ENCODE measurements around the gene EYS. TPM values are rescaled to one million over a fixed set of nuclear protein-coding genes. Genes with fewer than 3 reads are reported as not detected.

The EYS gene
- polyA plus RNA-seq, 1 experiment = not detected

DNA sequence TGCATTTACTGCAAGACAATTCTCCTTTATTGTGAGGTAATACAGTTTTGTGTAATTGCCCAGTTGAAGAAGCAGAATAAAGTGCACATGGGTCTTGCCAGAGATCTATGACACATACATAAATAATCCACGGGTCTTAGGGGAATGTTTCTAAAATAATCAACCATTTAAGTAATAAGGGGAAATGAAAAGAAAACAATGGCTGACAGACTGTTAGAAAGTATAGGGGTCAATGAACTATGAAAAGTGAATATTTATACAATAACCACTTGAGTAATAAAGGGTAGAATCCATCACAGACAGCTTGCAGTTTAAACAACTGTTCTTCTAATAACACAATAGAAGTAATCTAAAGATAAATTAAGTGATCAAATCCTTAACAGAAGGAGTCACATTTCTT lies 477.2 kb downstream of the EYS start:
- H3K27me3 ChIP-seq (ENCODE audit: control insufficient read depth, insufficient read depth, low read length) = no peaks in the 10 kb centered on the region
- no peaks in the 10 kb centered on the region for H3K36me3 ChIP-seq (ENCODE audit: control insufficient read depth, insufficient read depth, low read length)
- CTCF ChIA-PET = no interaction called here
- TF ChIP-seq, protein P1, sequence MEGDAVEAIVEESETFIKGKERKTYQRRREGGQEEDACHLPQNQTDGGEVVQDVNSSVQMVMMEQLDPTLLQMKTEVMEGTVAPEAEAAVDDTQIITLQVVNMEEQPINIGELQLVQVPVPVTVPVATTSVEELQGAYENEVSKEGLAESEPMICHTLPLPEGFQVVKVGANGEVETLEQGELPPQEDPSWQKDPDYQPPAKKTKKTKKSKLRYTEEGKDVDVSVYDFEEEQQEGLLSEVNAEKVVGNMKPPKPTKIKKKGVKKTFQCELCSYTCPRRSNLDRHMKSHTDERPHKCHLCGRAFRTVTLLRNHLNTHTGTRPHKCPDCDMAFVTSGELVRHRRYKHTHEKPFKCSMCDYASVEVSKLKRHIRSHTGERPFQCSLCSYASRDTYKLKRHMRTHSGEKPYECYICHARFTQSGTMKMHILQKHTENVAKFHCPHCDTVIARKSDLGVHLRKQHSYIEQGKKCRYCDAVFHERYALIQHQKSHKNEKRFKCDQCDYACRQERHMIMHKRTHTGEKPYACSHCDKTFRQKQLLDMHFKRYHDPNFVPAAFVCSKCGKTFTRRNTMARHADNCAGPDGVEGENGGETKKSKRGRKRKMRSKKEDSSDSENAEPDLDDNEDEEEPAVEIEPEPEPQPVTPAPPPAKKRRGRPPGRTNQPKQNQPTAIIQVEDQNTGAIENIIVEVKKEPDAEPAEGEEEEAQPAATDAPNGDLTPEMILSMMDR (IDR thresholded peaks at IDR 0.05; ENCODE audit: insufficient read depth, low read depth, low read length) = no peak
- no peak overlapping the region for H3K4me3 ChIP-seq (ENCODE audit: low read depth, low read length)
- no peak for DNase-seq (ENCODE audit: low read depth)
- POLR2A ChIA-PET = no interaction called here

DNA sequence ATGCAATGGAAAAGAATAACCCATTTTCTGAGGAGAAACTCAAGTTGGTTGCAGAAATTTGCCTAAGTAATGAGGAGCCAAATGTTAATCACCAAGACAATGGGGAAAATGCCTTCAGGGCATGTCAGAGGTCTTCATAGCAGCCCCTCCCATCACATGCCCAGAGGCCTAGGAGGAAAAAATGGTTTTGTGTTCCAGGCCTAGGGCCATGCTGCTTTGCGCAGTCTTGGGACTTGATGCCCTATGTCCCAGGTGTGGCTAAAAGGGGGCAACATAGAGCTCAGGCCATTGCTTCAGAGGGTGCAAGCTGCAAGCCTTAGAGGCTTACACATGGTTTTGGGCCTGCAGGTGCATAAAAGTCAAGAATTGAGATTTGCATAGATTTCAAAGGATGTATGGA lies 485.9 kb downstream of the EYS start:
- CTCF ChIA-PET = no interaction called here
- TF ChIP-seq, protein P1 (IDR thresholded peaks at IDR 0.05; ENCODE audit: insufficient read depth, low read depth, low read length) = no peak
- Histone ChIP-seq H3K4me3 (ENCODE audit: low read depth, low read length) (no peak overlapping the region), H3K36me3 (ENCODE audit: control insufficient read depth, insufficient read depth, low read length) (no peaks in the 10 kb centered on the region), H3K27me3 (ENCODE audit: control insufficient read depth, insufficient read depth, low read length) (no peaks in the 10 kb centered on the region)
- POLR2A ChIA-PET = no interaction called here
- DNase-seq (ENCODE audit: low read depth) = no peak

DNA sequence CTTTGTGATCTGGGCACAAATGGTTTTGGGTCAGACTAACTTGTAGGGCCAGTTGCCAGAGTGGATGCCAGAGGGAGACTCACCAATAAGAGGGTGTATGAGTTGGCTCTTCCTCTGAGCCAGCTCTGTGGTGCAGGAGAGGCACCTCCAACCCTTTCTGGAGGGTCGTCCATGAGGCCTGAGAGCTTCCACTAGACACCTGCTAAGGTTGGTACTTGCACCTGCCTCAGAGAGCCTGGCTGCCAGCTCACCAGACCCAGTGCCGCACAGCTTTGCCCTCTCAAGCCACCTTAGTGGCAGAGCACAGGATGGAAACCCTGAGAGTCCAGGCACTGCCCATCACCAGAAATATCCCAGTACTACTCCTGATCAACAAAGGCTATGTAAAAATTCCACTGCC lies 504.3 kb downstream of the EYS start:
- DNase-seq (ENCODE audit: low read depth) = no peak
- Histone ChIP-seq H3K4me3 (ENCODE audit: low read depth, low read length) (no peak overlapping the region), H3K27me3 (ENCODE audit: control insufficient read depth, insufficient read depth, low read length) (no peaks in the 10 kb centered on the region), H3K36me3 (ENCODE audit: control insufficient read depth, insufficient read depth, low read length) (no peaks in the 10 kb centered on the region)
- POLR2A ChIA-PET = no interaction called here
- CTCF ChIA-PET = no interaction called here
- TF ChIP-seq, protein P1 (IDR thresholded peaks at IDR 0.05; ENCODE audit: insufficient read depth, low read depth, low read length) = no peak

DNA sequence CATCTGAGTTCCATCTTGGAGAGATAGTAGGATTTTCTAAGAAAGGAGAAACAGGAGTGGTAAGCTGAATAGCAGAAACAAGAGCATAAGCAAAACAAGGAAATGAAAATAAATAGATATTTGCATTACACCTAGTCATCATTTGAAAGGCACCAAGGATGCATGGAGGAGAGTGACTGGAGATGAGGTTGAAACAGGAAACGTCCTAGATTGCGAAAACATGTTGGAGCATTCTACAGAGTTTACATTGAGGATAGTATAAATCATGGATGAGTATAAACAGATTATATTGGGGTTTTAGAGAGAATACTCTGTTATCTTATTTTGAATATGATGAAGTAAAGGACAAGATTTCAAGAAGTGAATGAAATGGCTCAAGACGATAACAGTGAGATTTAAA lies 507.3 kb downstream of the EYS start:
- POLR2A ChIA-PET = no interaction called here
- DNase-seq (ENCODE audit: low read depth) = no peak
- H3K4me3 ChIP-seq (ENCODE audit: low read depth, low read length) = no peak overlapping the region
- H3K27me3 ChIP-seq (ENCODE audit: control insufficient read depth, insufficient read depth, low read length) = no peaks in the 10 kb centered on the region
- H3K36me3 ChIP-seq (ENCODE audit: control insufficient read depth, insufficient read depth, low read length) = no peaks in the 10 kb centered on the region
- TF ChIP-seq, protein P1 (IDR thresholded peaks at IDR 0.05; ENCODE audit: insufficient read depth, low read depth, low read length) = no peak
- CTCF ChIA-PET = no interaction called here

DNA sequence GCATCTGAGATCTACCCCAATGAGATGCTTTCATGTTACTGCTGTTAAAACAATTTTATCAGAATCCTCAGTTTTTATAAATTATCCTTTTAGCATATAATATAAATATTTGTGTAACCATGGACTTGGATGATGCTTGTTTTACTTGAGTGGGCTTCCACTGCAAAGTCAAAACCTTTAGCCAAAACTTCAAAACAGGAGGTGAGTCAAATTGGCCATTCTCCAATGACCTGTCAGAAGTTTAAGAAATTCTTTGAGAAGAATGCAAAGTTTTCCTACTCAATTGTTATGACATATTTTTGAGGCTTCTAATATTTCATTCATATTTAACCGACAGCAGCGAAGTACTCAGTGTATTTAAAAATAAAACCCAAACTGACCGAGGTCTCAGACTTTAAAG lies 507.9 kb downstream of the EYS start:
- Histone ChIP-seq H3K27me3 (ENCODE audit: control insufficient read depth, insufficient read depth, low read length) (no peaks in the 10 kb centered on the region), H3K4me3 (ENCODE audit: low read depth, low read length) (no peak overlapping the region), H3K36me3 (ENCODE audit: control insufficient read depth, insufficient read depth, low read length) (no peaks in the 10 kb centered on the region)
- TF ChIP-seq, protein P1 (IDR thresholded peaks at IDR 0.05; ENCODE audit: insufficient read depth, low read depth, low read length) = no peak
- CTCF ChIA-PET = no interaction called here
- no peak for DNase-seq (ENCODE audit: low read depth)
- POLR2A ChIA-PET = no interaction called here
